Upper lobe of left lung (tissue), 4 donors: ENCODE data around the gene LAMA3.

Source experiments
- POLR2AphosphoS5 ChIP-seq, 2 donors: sonication (generic); formaldehyde crosslinking; IDR thresholded peaks; one replicate each; pipeline ENCODE4 v1.5.1; 2017; ENCODE audit warnings: antibody characterized with exemption in 2 of 2
- TF ChIP-seq, protein P1 (sequence below), 6 experiments: fragments of 450-650 bp in 4 of 6; fragments of 200-600 bp in 2 of 6; sonication (generic) in 2 of 6; IDR thresholded peaks; one replicate each; pipeline ENCODE4 v1.5.1; 2016 to 2019; ENCODE audit warnings: antibody characterized with exemption in 6 of 6

- TF ChIP-seq, protein P1, sequence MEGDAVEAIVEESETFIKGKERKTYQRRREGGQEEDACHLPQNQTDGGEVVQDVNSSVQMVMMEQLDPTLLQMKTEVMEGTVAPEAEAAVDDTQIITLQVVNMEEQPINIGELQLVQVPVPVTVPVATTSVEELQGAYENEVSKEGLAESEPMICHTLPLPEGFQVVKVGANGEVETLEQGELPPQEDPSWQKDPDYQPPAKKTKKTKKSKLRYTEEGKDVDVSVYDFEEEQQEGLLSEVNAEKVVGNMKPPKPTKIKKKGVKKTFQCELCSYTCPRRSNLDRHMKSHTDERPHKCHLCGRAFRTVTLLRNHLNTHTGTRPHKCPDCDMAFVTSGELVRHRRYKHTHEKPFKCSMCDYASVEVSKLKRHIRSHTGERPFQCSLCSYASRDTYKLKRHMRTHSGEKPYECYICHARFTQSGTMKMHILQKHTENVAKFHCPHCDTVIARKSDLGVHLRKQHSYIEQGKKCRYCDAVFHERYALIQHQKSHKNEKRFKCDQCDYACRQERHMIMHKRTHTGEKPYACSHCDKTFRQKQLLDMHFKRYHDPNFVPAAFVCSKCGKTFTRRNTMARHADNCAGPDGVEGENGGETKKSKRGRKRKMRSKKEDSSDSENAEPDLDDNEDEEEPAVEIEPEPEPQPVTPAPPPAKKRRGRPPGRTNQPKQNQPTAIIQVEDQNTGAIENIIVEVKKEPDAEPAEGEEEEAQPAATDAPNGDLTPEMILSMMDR (IDR thresholded peaks at IDR 0.05), result no peak
- TF ChIP-seq POLR2AphosphoS5 (IDR thresholded peaks at IDR 0.05), result no peak
Observed at GRCh38 chr18:23859466-23860336, 170.4 kb downstream of the LAMA3 start.
